Activated B cell treated with CpG ODN at 0.5 μM for 24 hours (primary cell): ENCODE data around the gene CELSR1. TPM values are rescaled to one million over a fixed set of nuclear protein-coding genes. Genes with fewer than 3 reads are reported as not detected.

Source experiments
- ATAC-seq: fragments of 200-7000 bp; cut with Tn5 transposase; one replicate; pipeline ENCODE4 v1.10.0; 2021; ENCODE audit warnings: low read depth, mild to moderate bottlenecking, moderate library complexity
- CTCF ChIA-PET: fragments of 350-600 bp; sonication (Branson Sonifier 250); formaldehyde crosslinking; loops from one replicate; lab custom pipeline; 2021; ENCODE audit warnings: antibody characterized with exemption; lab: Charles Lee
- POLR2A ChIA-PET: fragments of 350-600 bp; sonication (Branson Sonifier 250); formaldehyde crosslinking; loops from one replicate; lab custom pipeline; 2021; ENCODE audit warnings: antibody characterized with exemption; lab: Charles Lee
- DNase-seq: peaks from one replicate; pipeline ENCODE4 v3.0.0; 2022
- H3K27ac Mint-ChIP-seq: one replicate; pipeline ENCODE4 v1.8.0; 2020; ENCODE audit warnings: mixed read lengths
- H3K27me3 Mint-ChIP-seq: one replicate; pipeline ENCODE4 v1.8.0; 2021; ENCODE audit warnings: mixed read lengths
- H3K36me3 Mint-ChIP-seq: one replicate; pipeline ENCODE4 v1.8.0; 2021; ENCODE audit warnings: low read depth, mixed read lengths
- H3K4me1 Mint-ChIP-seq: one replicate; pipeline ENCODE4 v1.8.0; 2021; ENCODE audit warnings: mixed read lengths
- H3K4me3 Mint-ChIP-seq: one replicate; pipeline ENCODE4 v1.8.0; 2020; ENCODE audit warnings: mild to moderate bottlenecking, mixed read lengths
- H3K9me3 Mint-ChIP-seq: one replicate; pipeline ENCODE4 v1.8.0; 2020; ENCODE audit warnings: mixed read lengths
- intact Hi-C: fragments of 100-400 bp; cut with micrococcal nuclease; formaldehyde crosslinking; loops from one replicate; pipeline ENCODE4 v1.15.1; 2024
- total RNA-seq: library from RNA; stranded (reverse); gene quantifications from 2 replicates; pipeline ENCODE4 v1.2.3, GENCODE V29; 2022
- TF ChIP-seq, protein P1 (sequence below): fragments of 200-600 bp; IDR thresholded peaks from one replicate; pipeline ENCODE4 v1.8.0; 2022; ENCODE audit warnings: antibody characterized with exemption, mild to moderate bottlenecking

CELSR1 gene
- total RNA-seq, 1 donor from 2014 or later, result 12.3 TPM

DNA sequence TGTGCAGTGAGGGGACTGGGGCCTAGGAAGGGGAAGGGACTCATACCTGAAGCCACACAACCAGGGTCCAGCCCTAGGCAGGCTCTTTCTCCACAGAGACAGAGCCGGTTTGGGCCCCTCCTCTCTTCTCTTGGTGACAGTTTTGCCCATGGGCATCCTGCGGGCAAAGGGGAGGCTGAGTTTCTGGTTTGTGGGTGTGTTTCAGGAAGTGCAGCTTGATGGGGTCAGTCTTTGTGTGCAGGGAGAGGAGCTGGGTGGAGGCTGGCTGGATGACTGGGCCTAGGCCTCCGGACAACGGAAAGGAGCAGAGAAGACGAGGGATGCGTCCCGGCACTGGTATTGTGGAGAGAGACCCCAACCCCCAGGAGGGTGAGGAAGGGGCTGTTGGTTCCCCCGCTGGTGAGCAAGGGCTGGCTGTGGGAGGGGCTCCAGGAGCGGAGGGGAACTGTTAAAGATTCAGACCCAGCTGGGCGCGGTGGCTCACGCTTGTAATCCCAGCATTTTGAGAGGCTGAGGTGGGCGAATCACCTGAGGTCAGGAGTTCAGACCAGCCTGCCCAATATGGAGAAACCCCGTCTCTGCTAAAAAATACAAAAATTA, 23.4 kb upstream of the CELSR1 start:
- no peaks in the 10 kb centered on the region for H3K36me3 Mint-ChIP-seq
- DNase-seq (no peak), ATAC-seq (no peak)
- H3K27ac Mint-ChIP-seq, result no peak overlapping the region
- H3K4me1 Mint-ChIP-seq, result peaks cover 17% of the 10 kb centered on the region
- peaks cover 4% of the 10 kb centered on the region for H3K27me3 Mint-ChIP-seq
- ChIA-PET POLR2A (interaction anchor here (0.7 kb wide), 1 partner anchor 33 kb away, joined by 5 read pairs; no protein-coding TSS in a partner anchor), CTCF (interaction anchor here (3.8 kb wide), 1 partner anchor 242 kb away, joined by 46 read pairs; no protein-coding TSS in a partner anchor)
- TF ChIP-seq, protein P1, sequence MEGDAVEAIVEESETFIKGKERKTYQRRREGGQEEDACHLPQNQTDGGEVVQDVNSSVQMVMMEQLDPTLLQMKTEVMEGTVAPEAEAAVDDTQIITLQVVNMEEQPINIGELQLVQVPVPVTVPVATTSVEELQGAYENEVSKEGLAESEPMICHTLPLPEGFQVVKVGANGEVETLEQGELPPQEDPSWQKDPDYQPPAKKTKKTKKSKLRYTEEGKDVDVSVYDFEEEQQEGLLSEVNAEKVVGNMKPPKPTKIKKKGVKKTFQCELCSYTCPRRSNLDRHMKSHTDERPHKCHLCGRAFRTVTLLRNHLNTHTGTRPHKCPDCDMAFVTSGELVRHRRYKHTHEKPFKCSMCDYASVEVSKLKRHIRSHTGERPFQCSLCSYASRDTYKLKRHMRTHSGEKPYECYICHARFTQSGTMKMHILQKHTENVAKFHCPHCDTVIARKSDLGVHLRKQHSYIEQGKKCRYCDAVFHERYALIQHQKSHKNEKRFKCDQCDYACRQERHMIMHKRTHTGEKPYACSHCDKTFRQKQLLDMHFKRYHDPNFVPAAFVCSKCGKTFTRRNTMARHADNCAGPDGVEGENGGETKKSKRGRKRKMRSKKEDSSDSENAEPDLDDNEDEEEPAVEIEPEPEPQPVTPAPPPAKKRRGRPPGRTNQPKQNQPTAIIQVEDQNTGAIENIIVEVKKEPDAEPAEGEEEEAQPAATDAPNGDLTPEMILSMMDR, result no peak
- H3K4me3 Mint-ChIP-seq, result no peak overlapping the region
- intact Hi-C loops, result no loop called here
- H3K9me3 Mint-ChIP-seq, result peaks cover 5% of the 10 kb centered on the region

GRCh38 chr22:46557736-46558480, 20.5 kb upstream of the CELSR1 start:
- intact Hi-C loops, result no loop called here
- no peak for ATAC-seq
- Mint-ChIP-seq H3K36me3 (no peaks in the 10 kb centered on the region), H3K4me3 (no peak overlapping the region), H3K27me3 (peaks cover 13% of the 10 kb centered on the region), H3K9me3 (peaks cover 5% of the 10 kb centered on the region), H3K4me1 (peaks cover 8% of the 10 kb centered on the region), H3K27ac (no peak overlapping the region)
- ChIA-PET POLR2A (no interaction called here), CTCF (no interaction called here)
- DNase-seq, result no peak
- TF ChIP-seq, protein P1, result no peak

- Mint-ChIP-seq H3K36me3 (no peaks in the 10 kb centered on the region), H3K9me3 (peaks cover 5% of the 10 kb centered on the region), H3K27me3 (peaks cover 16% of the 10 kb centered on the region), H3K4me1 (peaks cover 3% of the 10 kb centered on the region), H3K4me3 (no peak overlapping the region), H3K27ac (no peak overlapping the region)
- intact Hi-C loops, result no loop called here
- ATAC-seq (no peak), DNase-seq (no peak)
- TF ChIP-seq, protein P1, result no peak
- ChIA-PET CTCF (no interaction called here), POLR2A (no interaction called here)
Measured at GRCh38 chr22:46556775-46557174, 19.4 kb upstream of the CELSR1 start.

DNA sequence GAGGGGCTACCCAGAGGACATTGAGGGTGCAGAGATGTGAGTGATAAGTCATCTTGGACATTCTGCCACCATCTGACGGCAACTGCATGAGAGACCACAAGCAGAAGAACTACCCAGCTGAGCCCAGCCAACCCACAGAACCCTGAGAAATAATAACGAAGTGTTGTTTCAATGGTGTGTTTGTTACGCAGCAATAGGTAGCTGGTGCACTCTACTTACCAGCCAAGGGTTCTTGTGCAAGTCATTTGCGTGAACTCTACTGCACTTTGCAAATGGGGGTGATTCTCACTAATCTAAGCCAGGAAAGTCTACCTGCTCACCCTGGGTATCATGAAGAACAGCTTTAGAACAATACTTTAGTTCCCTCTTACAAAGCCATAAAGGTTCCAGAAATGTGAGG, 15.8 kb upstream of the CELSR1 start:
- Mint-ChIP-seq H3K4me1 (no peaks in the 10 kb centered on the region), H3K27ac (no peak overlapping the region), H3K27me3 (peaks cover 39% of the 10 kb centered on the region), H3K9me3 (peaks cover 5% of the 10 kb centered on the region), H3K36me3 (no peaks in the 10 kb centered on the region), H3K4me3 (no peak overlapping the region)
- TF ChIP-seq, protein P1, result no peak
- DNase-seq (no peak), ATAC-seq (no peak)
- CTCF ChIA-PET, result interaction anchor here (1.6 kb wide), 1 partner anchor 10 kb away, joined by 5 read pairs; no protein-coding TSS in a partner anchor
- intact Hi-C loops, result no loop called here
- POLR2A ChIA-PET, result no interaction called here

GRCh38 chr22:46551996-46552395, 14.6 kb upstream of the CELSR1 start:
- H3K27me3 Mint-ChIP-seq, result peaks cover 45% of the 10 kb centered on the region
- POLR2A ChIA-PET, result no interaction called here
- TF ChIP-seq, protein P1, result no peak
- H3K9me3 Mint-ChIP-seq, result peaks cover 5% of the 10 kb centered on the region
- no peak for ATAC-seq
- CTCF ChIA-PET, result interaction anchor here (1.3 to 2.1 kb wide), 2 partner anchors 10 to 12 kb away, joined by 4 to 7 read pairs; no protein-coding TSS in a partner anchor
- H3K4me1 Mint-ChIP-seq, result no peaks in the 10 kb centered on the region
- no peak for DNase-seq
- no peaks in the 10 kb centered on the region for H3K36me3 Mint-ChIP-seq
- no peak overlapping the region for H3K4me3 Mint-ChIP-seq
- no peak overlapping the region for H3K27ac Mint-ChIP-seq
- intact Hi-C loops, result no loop called here
